ENCODE data around the gene LINGO3.

GRCh38 chr19:2277138-2277537, 30.8 kb downstream of the LINGO3 start:
- TF ChIP-seq CTCF (IDR thresholded peaks at IDR 0.05) = no peak
- TF ChIP-seq POLR2A (IDR thresholded peaks at IDR 0.05) = no peak
